K562 (cell line): Measurements from ENCODE around the gene ACOX2. TPM values are rescaled to one million over a fixed set of nuclear protein-coding genes. Genes with fewer than 3 reads are reported as not detected.

Experiments
- EGR1 ChIP-seq: fragments of 450-650 bp; conservative IDR thresholded peaks from 2 replicates; pipeline ENCODE4 v1.6.1; 2017; ENCODE audit warnings: mild to moderate bottlenecking
- GATAD2A ChIP-seq: fragments of 450-650 bp; IDR thresholded peaks from 2 replicates; pipeline ENCODE4 v1.6.1; 2017
- HDAC2 ChIP-seq: fragments of 450-650 bp; IDR thresholded peaks from 2 replicates; pipeline ENCODE4 v1.6.1; 2016; ENCODE audit warnings: mild to moderate bottlenecking
- MAFG ChIP-seq: fragments of 450-650 bp; conservative IDR thresholded peaks from 2 replicates; pipeline ENCODE4 v1.6.1; 2016; ENCODE audit warnings: missing genetic modification characterization, missing compliant biosample characterization
- MGA ChIP-seq: fragments of 450-650 bp; IDR thresholded peaks from 2 replicates; pipeline ENCODE4 v1.6.1; 2016; ENCODE audit warnings: mild to moderate bottlenecking, moderate library complexity
- NFIX ChIP-seq: fragments of 250-450 bp; sonication (Bioruptor Pico); IDR thresholded peaks from 2 replicates; pipeline ENCODE4 v1.4.0; 2020; ENCODE audit warnings: low read depth, mild to moderate bottlenecking, moderate library complexity
- NFRKB ChIP-seq: fragments of 450-650 bp; IDR thresholded peaks from 2 replicates; pipeline ENCODE4 v1.6.1; 2016; ENCODE audit warnings: low read depth
- TAF1 ChIP-seq: IDR thresholded peaks from 2 replicates; pipeline ENCODE4 v1.6.1; 2011; ENCODE audit warnings: mild to moderate bottlenecking, low read length, moderate library complexity; ENCODE audit not compliant: insufficient read depth, control insufficient read depth, severe bottlenecking; ENCODE audit errors: extremely low read depth
- WHSC1 ChIP-seq: IDR thresholded peaks from one replicate; pipeline ENCODE4 v1.6.1; 2012; ENCODE audit warnings: low read length, control low read depth, inconsistent platforms
- YY1 ChIP-seq, 3 experiments: IDR thresholded peaks; 2 replicates each; pipeline ENCODE4 v1.6.1; 2011; ENCODE audit warnings: low read length in 2 of 3, mild to moderate bottlenecking in 2 of 3, moderate library complexity in 2 of 3, borderline replicate concordance in 1 of 3, control low read depth in 1 of 3, low read depth in 1 of 3; ENCODE audit not compliant: insufficient read depth in 3 of 3, insufficient replicate concordance in 2 of 3, control insufficient read depth in 1 of 3, insufficient read length in 1 of 3; ENCODE audit errors: extremely low read depth in 1 of 3
- ZC3H8 ChIP-seq: fragments of 450-650 bp; IDR thresholded peaks from 2 replicates; pipeline ENCODE4 v1.6.1; 2017
- ZNF263 ChIP-seq: sonication (generic); formaldehyde crosslinking; IDR thresholded peaks from 2 replicates; pipeline ENCODE4 v1.8.0; 2022; ENCODE audit warnings: mild to moderate bottlenecking, missing genetic modification reagents, borderline replicate concordance
- ZNF644 ChIP-seq: fragments of 200-800 bp; sonication (Bioruptor generic); IDR thresholded peaks from 2 replicates; pipeline ENCODE4 v1.6.1; 2016; ENCODE audit warnings: low read depth, missing genetic modification characterization, missing compliant biosample characterization
- polyA plus RNA-seq, 8 experiments: library from polyadenylated mRNA; depleted of rRNA in 4 of 8; stranded (reverse) in 5 of 8; unstranded in 3 of 8; fragments of >200 nt; fragmentation: Nextera tagmentation in 2 of 8; fragmentation: Illumina TruSeq in 1 of 8; extraction: Ambion mirVana in 2 of 8; extraction: Trizol in 1 of 8; gene quantifications; 2 replicates each; pipeline versions ENCODE4 v1.2.1 to v1.2.3, GENCODE V29; 2011 to 2014; ENCODE audit warnings: inconsistent platforms in 1 of 8, missing spikeins in 1 of 8
- total RNA-seq, 7 experiments: library from RNA; depleted of rRNA in 6 of 7; stranded (reverse); fragments of >200 nt in 6 of 7; fragmentation: Illumina TruSeq in 2 of 7; extraction: Trizol in 2 of 7; gene quantifications; 2 replicates each; pipeline versions ENCODE4 v1.2.1 to v1.2.3, GENCODE V29; 2011 to 2021; ENCODE audit warnings: low replicate concordance in 1 of 7

The ACOX2 gene
- total and polyA plus RNA-seq, 9 of the 15 experiments (the other 6 are each of a cell fraction or from before 2014, with no cell fraction given) = 0.15 TPM; not detected in 8

- peak; percentile 93 for TF ChIP-seq MGA
- TF ChIP-seq NFIX = no peak
- TF ChIP-seq YY1 (IDR thresholded peaks at IDR 0.05; ENCODE audit: borderline replicate concordance in 1 of 3, control insufficient read depth in 1 of 3, extremely low read depth in 1 of 3, insufficient read depth in 3 of 3, insufficient read length in 1 of 3, insufficient replicate concordance in 2 of 3, low read depth in 1 of 3, low read length in 2 of 3) = peak in 1 of 3 experiments; percentile 74
- peak; percentile 79 for TF ChIP-seq MAFG (tag)
- TF ChIP-seq ZNF644 (tag) = no peak
- no peak for TF ChIP-seq WHSC1
- TF ChIP-seq HDAC2 = no peak
- TF ChIP-seq EGR1 = peak; percentile 66
- TF ChIP-seq ZNF263 = peak; percentile 85
- TF ChIP-seq TAF1 = no peak
- TF ChIP-seq NFRKB = peak; percentile 78
- 0 out of 2 replicates have a peak, but pooled peaks have one; percentile 47 for TF ChIP-seq GATAD2A
- TF ChIP-seq ZC3H8 = no peak
These were observed 49.7 kb downstream of the ACOX2 start (continued) for GRCh38 chr3:58487140-58487886.
